Heart left ventricle (tissue), 16 donors: Measurements from ENCODE around the gene SAMD15. TPM values are rescaled to one million over a fixed set of nuclear protein-coding genes. Genes with fewer than 3 reads are reported as not detected.

ENCODE experiments used
- ATAC-seq, 4 donors: fragments of 200-7000 bp; cut with Tn5 transposase; one replicate each; pipeline ENCODE4 v1.9.1; 2020 to 2022; ENCODE audit warnings: moderate library complexity in 4 of 4, mild to moderate bottlenecking in 3 of 4, moderate number of reproducible peaks in 1 of 4
- DNase-seq, 5 donors: peaks; one replicate each; pipeline ENCODE4 v3.0.0-alpha.2; 2020
- H3K27ac ChIP-seq, 12 donors: fragments of 200-600 bp; sonication (generic) in 4 of 12; one replicate each; pipeline versions ENCODE4 v1.5.0 to v1.8.0; 2016 to 2022; ENCODE audit warnings: mild to moderate bottlenecking in 2 of 12
- H3K27me3 ChIP-seq, 9 donors: fragments of 200-600 bp; sonication (generic) in 2 of 9; one replicate each; pipeline versions ENCODE4 v1.5.1 to v1.8.0; 2016 to 2022; ENCODE audit warnings: mild to moderate bottlenecking in 3 of 9
- H3K36me3 ChIP-seq, 9 donors: fragments of 200-600 bp; sonication (generic) in 2 of 9; one replicate each; pipeline versions ENCODE4 v1.5.0 to v1.8.0; 2018 to 2022; ENCODE audit warnings: mild to moderate bottlenecking in 2 of 9
- H3K4me1 ChIP-seq, 12 donors: fragments of 200-600 bp; sonication (generic) in 4 of 12; one replicate each; pipeline versions ENCODE4 v1.5.0 to v1.8.0; 2016 to 2022; ENCODE audit warnings: mild to moderate bottlenecking in 3 of 12
- H3K4me3 ChIP-seq, 12 donors: fragments of 200-600 bp; sonication (generic) in 4 of 12; one replicate each; pipeline versions ENCODE4 v1.5.0 to v1.8.0; 2017 to 2022; ENCODE audit warnings: mild to moderate bottlenecking in 9 of 12, moderate library complexity in 4 of 12
- H3K9me3 ChIP-seq, 12 donors: fragments of 200-600 bp; sonication (generic) in 4 of 12; one replicate each; pipeline versions ENCODE4 v1.5.0 to v1.8.0; 2016 to 2022; ENCODE audit warnings: mild to moderate bottlenecking in 1 of 12
- CTCF ChIP-seq, 12 donors: fragments of 200-600 bp; sonication (generic) in 4 of 12; IDR thresholded peaks; one replicate each; pipeline versions ENCODE4 v1.5.0 to v1.8.0; 2018 to 2022; ENCODE audit warnings: antibody characterized with exemption in 12 of 12, mild to moderate bottlenecking in 5 of 12
- POLR2A ChIP-seq, 2 donors: fragments of 450-650 bp; IDR thresholded peaks; one replicate each; pipeline ENCODE4 v1.6.1; 2017; ENCODE audit warnings: antibody characterized with exemption in 2 of 2, mild to moderate bottlenecking in 2 of 2, moderate library complexity in 2 of 2
- WGBS, 4 donors: extraction: QIAGEN DNeasy Blood & Tissue Kit in 2 of 4; methylation state at CpG; one replicate each; pipeline versions ENCODE4 v1.1.5 to v1.1.7; 2013 to 2018; 5-methylcytosine and 5-hydroxymethylcytosine counted together
- intact Hi-C, 10 donors: fragments of 100-400 bp; cut with DNase I; formaldehyde crosslinking; loops; one replicate each; pipeline versions ENCODE4 v1.11.1 to v1.14.2; 2022
- polyA plus RNA-seq, 2 donors: library from polyadenylated mRNA; stranded (reverse); fragments of 200-250 nt; gene quantifications; one replicate each; pipeline ENCODE4 v1.2.3, GENCODE V29; 2013
- total RNA-seq, 9 donors: library from RNA; depleted of rRNA in 2 of 9; stranded (reverse); fragments of >200 nt in 2 of 9; fragmentation: NEBNext Ultra II Directional in 3 of 9; extraction: Animal tissue kit (Norgen Biotek cat#: 25700) in 3 of 9; gene quantifications; one replicate each; pipeline versions ENCODE4 v1.1.0 to v1.2.4, GENCODE V29; 2016 to 2023
- donor health status: ischemic (EF 13 %, LVEDD 7.1; RV severe dilation, severe dysfunction).
- donor health status: healthy with polysubstance abuse.
- donor health status: DM: no; HTN: yes; CAD: no.
- donor health status: DM: no; HTN: no; CAD: no.
- donor health status: ischemic (EF 25% LVEDD 6.9; RV normal size, moderate dysfunction).
- donor health status: ischemic (EF 25% LVEDD 5.7; RV mildly dilated, moderate dysfunction).
- donor health status: healthy.
- donor health status: DM: yes; HTN: yes; CAD: no.
- donor health status: ischemic (EF 35%, LVEDD 5.7; RV mildly dilated, moderate dysfunction).
- donor health status: nonischemic (EF 11% LVEDD 7.7; RV severe dilation, severe dysfunction).
- donor health status: DM: yes; HTN: yes; CAD: no.
- donor health status: PGD.
- donor health status: ischemic (EF 29% LVEDD 5.4; RV normal size, mild dysfunction).
- donor health status: nonischemic (EF 23%, LVEDD 6.1; RV moderate dilation, normal function).

Gene SAMD15
- total and polyA plus RNA-seq, 11 donors, result 0.08 to 1.2 (median 0.35) TPM; not detected in 7

DNA sequence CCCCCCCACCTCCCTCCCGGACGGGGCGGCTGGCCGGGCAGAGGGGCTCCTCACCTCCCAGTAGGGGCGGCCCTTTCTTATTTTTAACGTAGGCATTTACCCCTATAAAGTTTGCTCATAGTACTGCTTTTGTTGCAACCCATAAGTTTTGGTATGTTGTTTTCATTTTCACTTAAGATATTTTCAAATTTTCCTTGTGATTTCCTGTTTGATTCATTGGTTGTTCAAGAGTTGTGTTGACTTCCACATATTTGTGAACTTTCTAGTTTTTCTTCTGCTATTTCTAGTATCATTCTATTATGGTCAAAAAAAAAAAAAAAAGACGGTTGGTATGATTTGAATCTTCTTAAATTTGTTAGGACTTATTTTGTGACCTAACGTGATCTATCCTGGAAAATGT lies 39.7 kb downstream of the SAMD15 start:
- no peak for DNase-seq
- ATAC-seq, result no peak
- H3K27ac ChIP-seq, result peak overlapping the region in 1 of 12 donors; percentile 20
- H3K4me1 ChIP-seq, result no peaks in the 10 kb centered on the region
- WGBS, 4 donors, result 89 to 95% (median 93%) methylated on average over 6 to 8 of the region's 8 CpGs
- TF ChIP-seq CTCF (IDR thresholded peaks at IDR 0.05), result no peak
- no peak for TF ChIP-seq POLR2A (IDR thresholded peaks at IDR 0.05)
- intact Hi-C loops, result no loop called here
- no peaks in the 10 kb centered on the region for H3K27me3 ChIP-seq
- H3K9me3 ChIP-seq, result peaks cover 0 to 36% (median 12%) of the 10 kb centered on the region in 12 donors
- no peak overlapping the region for H3K4me3 ChIP-seq
- peaks cover 0 to 11% (median under 1%) of the 10 kb centered on the region in 9 donors for H3K36me3 ChIP-seq

DNA sequence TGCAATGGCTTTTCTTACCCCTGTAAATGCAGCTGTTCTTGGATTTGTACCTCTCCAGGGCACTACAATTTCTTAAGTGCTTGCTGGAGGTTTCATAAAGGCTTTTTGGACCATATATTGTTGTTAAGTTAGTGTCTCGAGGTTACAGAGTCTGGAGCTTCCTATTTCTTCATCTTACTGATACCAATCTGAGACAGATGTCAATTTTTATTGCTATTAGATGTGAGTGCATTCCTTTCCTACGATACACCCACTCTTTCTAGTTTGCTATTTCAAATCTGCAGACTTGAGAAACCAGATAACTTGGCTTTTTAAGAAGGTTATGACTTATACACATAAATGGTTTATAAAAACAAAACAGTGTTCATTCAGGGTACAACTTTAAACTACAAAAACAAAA lies 44.0 kb downstream of the SAMD15 start:
- Histone ChIP-seq H3K27ac (no peak overlapping the region), H3K9me3 (peaks cover 0 to 36% (median 12%) of the 10 kb centered on the region in 12 donors), H3K27me3 (no peaks in the 10 kb centered on the region), H3K4me1 (no peaks in the 10 kb centered on the region), H3K36me3 (peaks cover 0 to 54% (median 44%) of the 10 kb centered on the region in 9 donors), H3K4me3 (no peak overlapping the region)
- ATAC-seq (no peak), DNase-seq (no peak)
- no peak for TF ChIP-seq CTCF (IDR thresholded peaks at IDR 0.05)
- no peak for TF ChIP-seq POLR2A (IDR thresholded peaks at IDR 0.05)
- intact Hi-C loops, result no loop called here
- WGBS, 4 donors, result 52 to 86% (median 74%) methylated on average over 2 of the region's 2 CpGs

DNA sequence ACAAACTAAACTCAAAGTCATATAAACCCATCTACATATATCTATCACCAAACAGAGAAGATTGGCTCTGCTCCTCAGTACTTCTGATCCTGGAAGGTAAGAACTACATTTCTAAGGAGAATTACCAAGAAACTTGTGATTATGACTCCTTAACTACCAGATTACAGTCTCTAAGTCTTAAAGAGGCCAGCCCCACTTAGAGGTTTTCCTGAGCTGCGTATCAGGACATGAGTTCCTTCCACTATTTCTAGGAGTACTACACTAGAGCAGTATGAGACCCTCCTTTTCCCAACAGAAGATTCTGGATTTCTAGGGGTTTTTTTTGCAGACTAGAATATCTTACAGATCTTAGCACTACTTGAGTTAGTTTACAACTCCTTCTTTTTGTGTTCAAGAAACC lies 46.2 kb downstream of the SAMD15 start, which contains the start of gene NOXRED1:
Gene NOXRED1 (minus strand): TSS at position 101 of the 400 bp plus-strand sequence. CDS start 634 bp downstream, outside the sequence.
- intact Hi-C loops, result no loop called here
- H3K36me3 ChIP-seq, result peaks cover 2 to 76% (median 66%) of the 10 kb centered on the region in 9 donors

GRCh38 chr14:77424862-77425261 lies 47.7 kb downstream of the SAMD15 start:
- Histone ChIP-seq H3K4me1 (no peaks in the 10 kb centered on the region), H3K27ac (no peak overlapping the region), H3K9me3 (peaks cover 0 to 13% (median 4%) of the 10 kb centered on the region in 12 donors), H3K27me3 (no peaks in the 10 kb centered on the region), H3K4me3 (no peak overlapping the region), H3K36me3 (peaks cover 2 to 91% (median 81%) of the 10 kb centered on the region in 9 donors)
- ATAC-seq, result no peak
- intact Hi-C loops, result no loop called here
- DNase-seq, result no peak
- 89 to 93% (median 92%) methylated on average over 3 of the region's 3 CpGs for WGBS, 4 donors
- no peak for TF ChIP-seq CTCF (IDR thresholded peaks at IDR 0.05)
- no peak for TF ChIP-seq POLR2A (IDR thresholded peaks at IDR 0.05)

More for the DNA sequence above, 46.2 kb downstream of the SAMD15 start, which contains the start of gene NOXRED1:
- H3K4me3 ChIP-seq, result no peak within 1 kb of the TSS
- ATAC-seq (no peak), DNase-seq (no peak)
- H3K9me3 ChIP-seq, result peaks cover 0 to 28% (median 12%) of the 10 kb centered on the region in 12 donors
- H3K27ac ChIP-seq, result no peak within 1 kb of the TSS
- WGBS, 4 donors, result 94 to 100% (median 98%) methylated on average over 1 of the region's 1 CpG
- no peaks in the 10 kb centered on the region for H3K27me3 ChIP-seq
- H3K4me1 ChIP-seq, result no peaks in the 10 kb centered on the region
- TF ChIP-seq POLR2A (IDR thresholded peaks at IDR 0.05) (no peak), CTCF (IDR thresholded peaks at IDR 0.05) (no peak)
